Activated CD4-positive, alpha-beta memory T cell treated with anti-CD3 and anti-CD28 coated beads for 36 hours (primary cell): ENCODE data around the gene RIC8B. TPM values are rescaled to one million over a fixed set of nuclear protein-coding genes. Genes with fewer than 3 reads are reported as not detected.

ENCODE experiments used
- CTCF ChIA-PET: fragments of 350-600 bp; sonication (Branson Sonifier 250); formaldehyde crosslinking; loops from one replicate; lab custom pipeline; 2021; ENCODE audit warnings: antibody characterized with exemption, inconsistent platforms; lab: Charles Lee
- POLR2A ChIA-PET: fragments of 350-600 bp; sonication (Branson Sonifier 250); formaldehyde crosslinking; loops from one replicate; lab custom pipeline; 2021; ENCODE audit warnings: antibody characterized with exemption; lab: Charles Lee
- DNase-seq: peaks from one replicate; pipeline ENCODE4 v3.0.0-alpha.2; 2020
- H3K27ac Mint-ChIP-seq: one replicate; pipeline ENCODE4 v1.8.0; 2021; ENCODE audit warnings: mixed read lengths
- H3K27me3 Mint-ChIP-seq: one replicate; pipeline ENCODE4 v1.8.0; 2021; ENCODE audit warnings: mixed read lengths
- H3K36me3 Mint-ChIP-seq: one replicate; pipeline ENCODE4 v1.8.0; 2021; ENCODE audit warnings: mixed read lengths
- H3K4me1 Mint-ChIP-seq: one replicate; pipeline ENCODE4 v1.8.0; 2021; ENCODE audit warnings: low read depth, mixed read lengths
- H3K4me3 Mint-ChIP-seq: one replicate; pipeline ENCODE4 v1.8.0; 2021; ENCODE audit warnings: mild to moderate bottlenecking, mixed read lengths
- H3K9me3 Mint-ChIP-seq: one replicate; pipeline ENCODE4 v1.8.0; 2021; ENCODE audit warnings: mixed read lengths
- intact Hi-C: fragments of 100-400 bp; cut with micrococcal nuclease; formaldehyde crosslinking; loops from one replicate; pipeline ENCODE4 v1.15.1; 2023
- total RNA-seq, 2 experiments: library from RNA; stranded (reverse); gene quantifications; one replicate each; pipeline ENCODE4 v1.2.3, GENCODE V29; 2021

The RIC8B gene
- total RNA-seq, 2 experiments from 2014 or later = 9.7 to 9.9 TPM

DNA sequence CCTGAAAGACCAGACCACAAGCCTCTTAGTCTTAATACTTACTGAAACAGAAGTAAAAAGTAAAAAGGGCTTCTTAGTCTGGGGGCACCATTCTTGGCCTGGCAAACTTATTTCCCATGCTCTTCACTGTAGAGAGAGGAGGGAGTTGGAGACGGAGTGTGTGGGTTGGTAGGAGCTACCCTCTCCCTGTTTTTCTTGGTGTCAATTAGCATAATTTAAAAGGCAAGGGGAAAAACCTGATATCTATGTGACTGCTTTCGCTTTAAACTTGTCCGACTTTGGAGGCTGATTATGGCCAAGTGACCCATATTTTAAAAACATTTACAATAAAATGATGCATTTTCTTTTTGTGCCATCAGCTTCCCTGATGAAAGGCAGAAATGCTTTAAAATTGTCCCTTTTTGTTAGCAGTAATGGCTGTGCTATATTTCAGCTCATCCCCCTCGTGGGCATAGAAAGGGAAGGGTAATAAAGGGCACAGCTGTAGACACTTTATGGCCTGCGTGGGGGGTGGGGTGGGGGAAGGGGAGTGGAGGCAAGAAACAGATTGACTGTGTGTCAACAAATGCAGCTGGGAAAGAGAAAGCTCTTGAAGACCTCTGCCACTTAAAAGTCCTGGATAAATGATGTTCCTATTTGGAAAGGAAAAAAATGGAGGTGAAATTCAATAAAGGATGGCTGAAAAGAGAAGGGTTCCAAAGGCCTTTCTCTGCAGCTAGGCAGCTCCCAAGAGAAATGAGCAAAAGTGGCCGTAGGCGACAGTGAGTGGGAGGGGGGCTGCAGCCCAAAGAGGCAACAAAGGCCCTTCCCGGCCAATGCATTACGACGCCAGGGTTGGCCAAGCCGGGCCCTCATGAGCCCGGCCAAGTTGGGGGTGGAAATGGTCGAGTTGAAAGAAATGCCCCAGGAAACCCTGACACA, 123.8 kb downstream of the RIC8B start:
- Mint-ChIP-seq H3K4me3 (no peak overlapping the region), H3K27ac (no peak overlapping the region), H3K4me1 (peaks cover 2% of the 10 kb centered on the region), H3K36me3 (no peaks in the 10 kb centered on the region), H3K27me3 (peaks cover 12% of the 10 kb centered on the region), H3K9me3 (no peaks in the 10 kb centered on the region)
- intact Hi-C loops = no loop called here
- POLR2A ChIA-PET = no interaction called here
- CTCF ChIA-PET = interaction anchor here (1.7 kb wide), 1 partner anchor 21 kb away, joined by 5 read pairs; no protein-coding TSS in a partner anchor
- DNase-seq = no peak

DNA sequence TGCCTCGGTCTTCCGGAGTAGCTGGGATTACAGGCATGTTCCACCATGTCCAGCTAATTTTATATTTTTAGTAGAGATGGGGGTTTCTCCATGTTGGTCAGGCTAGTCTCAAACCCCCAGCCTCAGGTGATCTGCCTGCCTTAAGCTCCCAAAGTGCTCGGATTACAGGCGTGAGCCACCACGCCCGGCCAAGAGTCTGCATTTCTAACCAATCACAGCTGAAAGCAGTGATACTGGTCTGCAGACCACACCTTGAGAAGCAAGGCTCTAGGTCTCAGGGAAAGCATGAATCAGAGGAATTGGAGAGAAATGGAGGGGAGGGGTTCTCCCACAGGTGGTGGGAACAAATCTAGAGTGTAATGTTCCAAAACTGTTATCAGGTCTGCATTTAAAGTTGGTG, 126.1 kb downstream of the RIC8B start:
- ChIA-PET CTCF (no interaction called here), POLR2A (no interaction called here)
- Mint-ChIP-seq H3K36me3 (no peaks in the 10 kb centered on the region), H3K27ac (no peak overlapping the region), H3K4me3 (no peak overlapping the region), H3K4me1 (peaks cover 2% of the 10 kb centered on the region), H3K27me3 (peaks cover 14% of the 10 kb centered on the region), H3K9me3 (no peaks in the 10 kb centered on the region)
- no peak for DNase-seq
- intact Hi-C loops = loop anchor here (5.0 kb wide), 1 partner anchor 78 kb away; no protein-coding TSS in a partner anchor

DNA sequence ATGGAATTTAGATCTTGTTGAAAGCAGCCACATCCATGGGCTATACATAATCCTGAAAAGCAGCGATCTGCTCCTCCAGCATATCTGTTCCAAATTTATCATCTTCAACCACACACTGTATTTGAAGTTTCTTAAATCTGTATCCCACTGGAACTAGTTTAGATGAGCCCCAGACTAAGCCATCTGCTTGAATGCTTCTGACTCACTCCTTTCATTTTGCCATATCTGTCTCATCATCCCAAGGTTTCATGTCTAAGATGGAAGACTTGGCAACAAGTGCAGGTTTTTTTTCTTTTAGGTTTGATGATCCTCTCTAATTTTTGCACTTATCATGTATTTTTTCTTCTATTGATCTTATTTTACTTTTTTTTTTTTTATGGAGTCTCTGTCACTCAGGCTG, 126.8 kb downstream of the RIC8B start:
- CTCF ChIA-PET = no interaction called here
- H3K36me3 Mint-ChIP-seq = no peaks in the 10 kb centered on the region

DNA sequence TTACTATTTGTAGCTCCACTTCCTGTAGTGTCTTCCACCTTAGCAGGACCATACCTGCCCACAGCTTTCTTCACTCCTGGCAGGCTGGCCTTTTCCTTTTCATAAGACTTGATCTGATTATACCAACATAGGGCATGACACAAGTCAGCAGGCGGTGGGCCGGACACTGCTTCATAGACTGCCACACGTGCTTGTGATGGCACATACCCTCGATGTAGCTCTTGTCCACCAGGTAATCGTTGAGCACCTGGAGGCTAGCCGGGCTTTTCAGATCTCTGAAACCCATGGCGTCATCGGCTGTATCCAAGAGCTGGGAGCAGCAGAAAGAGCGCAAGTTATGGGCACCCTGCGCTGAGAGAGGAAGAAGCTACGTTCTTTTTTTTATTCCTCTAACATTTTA, 127.6 kb downstream of the RIC8B start:
- DNase-seq = no peak

More for the DNA sequence above, 126.8 kb downstream of the RIC8B start:
- Mint-ChIP-seq H3K4me3 (no peak overlapping the region), H3K27ac (no peak overlapping the region), H3K9me3 (no peaks in the 10 kb centered on the region), H3K4me1 (no peaks in the 10 kb centered on the region), H3K27me3 (peaks cover 14% of the 10 kb centered on the region)
- intact Hi-C loops = loop anchor here (5.0 kb wide), 1 partner anchor 79 kb away; no protein-coding TSS in a partner anchor
- POLR2A ChIA-PET = no interaction called here
- DNase-seq = no peak

DNA sequence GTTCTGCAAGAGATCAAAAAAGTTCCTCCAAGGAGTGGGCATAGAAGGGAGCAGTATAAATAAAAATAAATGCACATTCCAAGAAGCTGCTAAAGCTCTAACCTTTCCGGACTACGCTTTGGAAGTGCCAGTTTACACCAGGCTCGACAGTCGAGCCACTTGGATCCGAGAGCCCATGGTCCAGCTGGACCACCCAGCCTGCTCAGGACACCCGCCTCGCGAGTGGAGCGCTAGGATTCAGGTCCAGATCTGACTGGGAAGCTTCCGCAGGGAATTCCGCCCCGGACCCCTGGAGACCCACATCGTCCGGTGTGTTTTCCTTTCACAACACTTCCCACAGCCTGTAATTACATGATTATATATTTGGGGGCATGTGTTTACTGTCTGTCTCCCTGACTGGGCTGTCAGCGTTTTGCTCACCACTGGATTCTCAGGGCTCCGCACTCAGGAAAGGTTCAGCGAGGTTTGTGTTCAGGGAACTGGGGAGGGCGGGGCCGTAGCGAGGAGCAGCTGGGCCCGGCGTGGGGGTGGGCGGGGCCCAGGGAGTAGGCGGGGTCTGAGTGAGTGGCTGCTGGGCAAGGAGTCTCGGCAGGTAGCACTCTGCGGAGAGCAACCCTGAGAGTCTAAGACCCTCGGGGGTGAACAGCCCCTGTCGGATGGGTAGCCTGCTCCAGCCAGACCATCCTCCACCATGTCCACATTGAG, 128.9 kb downstream of the RIC8B start:
- peak; percentile 88 for DNase-seq
- Mint-ChIP-seq H3K4me1 (no peaks in the 10 kb centered on the region), H3K36me3 (no peaks in the 10 kb centered on the region), H3K27ac (no peak overlapping the region), H3K4me3 (peak overlapping the region; percentile 53), H3K27me3 (peaks cover 19% of the 10 kb centered on the region), H3K9me3 (no peaks in the 10 kb centered on the region)
- CTCF ChIA-PET = interaction anchor here (1.0 to 2.5 kb wide), 2 partner anchors 16 to 417 kb away, joined by 3 to 15 read pairs; no protein-coding TSS in a partner anchor
- POLR2A ChIA-PET = no interaction called here
- intact Hi-C loops = loop anchor here (5.0 kb wide), 1 partner anchor 81 kb away; no protein-coding TSS in a partner anchor

More for the DNA sequence above, 127.6 kb downstream of the RIC8B start:
- Mint-ChIP-seq H3K4me3 (no peak overlapping the region), H3K36me3 (no peaks in the 10 kb centered on the region), H3K9me3 (no peaks in the 10 kb centered on the region), H3K4me1 (no peaks in the 10 kb centered on the region), H3K27me3 (peaks cover 19% of the 10 kb centered on the region), H3K27ac (no peak overlapping the region)
- CTCF ChIA-PET = no interaction called here
- intact Hi-C loops = loop anchor here (5.0 kb wide), 1 partner anchor 80 kb away; no protein-coding TSS in a partner anchor
- POLR2A ChIA-PET = no interaction called here

DNA sequence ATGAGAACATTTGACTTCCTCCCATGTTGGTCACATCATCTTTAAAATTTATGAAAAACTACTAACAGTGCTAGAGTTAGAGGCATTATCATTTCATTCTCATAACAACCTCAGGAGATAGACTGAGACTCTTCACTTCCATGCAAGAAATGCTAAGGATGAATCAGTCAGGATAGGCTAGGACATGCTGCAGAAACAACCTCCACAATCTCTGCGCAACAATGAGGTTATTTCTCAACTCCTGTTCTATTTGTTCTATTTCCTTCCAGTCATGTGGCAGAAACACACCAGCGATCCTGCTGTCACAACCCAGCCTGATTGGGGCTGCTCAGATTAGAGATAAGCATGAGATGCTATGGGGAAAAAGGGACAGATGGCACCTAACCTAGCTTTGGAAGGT, 132.2 kb downstream of the RIC8B start:
- Mint-ChIP-seq H3K4me1 (peaks cover 11% of the 10 kb centered on the region), H3K27ac (no peak overlapping the region), H3K27me3 (peaks cover 19% of the 10 kb centered on the region), H3K9me3 (no peaks in the 10 kb centered on the region), H3K36me3 (no peaks in the 10 kb centered on the region), H3K4me3 (no peak overlapping the region)
- ChIA-PET POLR2A (no interaction called here), CTCF (interaction anchor here (0.6 to 1.3 kb wide), 2 partner anchors 13 to 20 kb away, joined by 3 to 4 read pairs; no protein-coding TSS in a partner anchor)
- DNase-seq = no peak
- intact Hi-C loops = no loop called here

DNA sequence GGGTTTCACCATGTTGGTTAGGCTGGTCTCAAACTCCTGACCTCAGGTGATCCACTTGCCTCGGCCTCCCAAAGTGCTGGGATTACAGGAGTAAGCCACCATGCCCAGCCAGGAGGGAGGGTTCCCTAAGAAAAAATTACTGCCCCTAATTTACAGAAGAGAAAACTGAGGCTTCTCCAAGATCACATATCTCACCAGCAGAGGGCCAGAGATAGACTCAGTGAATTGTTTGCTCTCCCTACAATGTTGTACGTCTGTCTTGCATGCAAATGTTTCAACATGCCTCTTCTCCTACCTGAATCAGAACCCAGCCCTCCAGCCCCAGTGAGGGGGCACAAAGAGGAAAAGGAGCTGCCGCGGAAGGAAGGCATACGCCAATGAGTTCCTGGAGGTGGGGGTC, 132.9 kb downstream of the RIC8B start:
- no peaks in the 10 kb centered on the region for H3K9me3 Mint-ChIP-seq
- peaks cover 15% of the 10 kb centered on the region for H3K27me3 Mint-ChIP-seq
- H3K36me3 Mint-ChIP-seq = no peaks in the 10 kb centered on the region
- CTCF ChIA-PET = interaction anchor here (1.1 kb wide), 1 partner anchor 13 kb away, joined by 3 read pairs; no protein-coding TSS in a partner anchor
- POLR2A ChIA-PET = no interaction called here
- no peak overlapping the region for H3K4me3 Mint-ChIP-seq
- no peak for DNase-seq
- peaks cover 11% of the 10 kb centered on the region for H3K4me1 Mint-ChIP-seq
- H3K27ac Mint-ChIP-seq = no peak overlapping the region
- intact Hi-C loops = no loop called here

DNA sequence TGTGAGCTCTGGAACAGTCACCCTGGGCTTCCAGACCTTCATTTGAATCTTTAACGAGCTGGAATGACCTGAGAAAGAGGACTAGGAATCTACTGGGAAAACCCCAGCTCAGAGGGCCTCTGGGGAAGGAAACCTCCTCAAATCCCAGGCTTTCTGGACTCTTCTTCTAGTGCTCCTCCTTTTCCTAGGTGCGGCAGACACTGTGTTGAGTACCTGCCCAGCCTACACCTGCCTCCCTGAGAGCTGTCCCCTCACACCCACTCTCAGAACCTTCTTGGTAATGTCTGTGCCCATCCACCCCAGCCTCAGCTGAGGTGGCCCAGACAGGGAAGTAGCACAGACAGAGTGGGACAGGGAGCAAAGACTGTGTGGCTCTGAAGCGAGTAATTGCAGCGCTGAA, 133.4 kb downstream of the RIC8B start:
- Mint-ChIP-seq H3K27ac (no peak overlapping the region), H3K4me3 (no peak overlapping the region), H3K4me1 (peaks cover 11% of the 10 kb centered on the region), H3K27me3 (peaks cover 11% of the 10 kb centered on the region), H3K36me3 (no peaks in the 10 kb centered on the region), H3K9me3 (no peaks in the 10 kb centered on the region)
- POLR2A ChIA-PET = no interaction called here
- no peak for DNase-seq
- CTCF ChIA-PET = interaction anchor here (1.1 kb wide), 1 partner anchor 13 kb away, joined by 3 read pairs; no protein-coding TSS in a partner anchor
- intact Hi-C loops = no loop called here

DNA sequence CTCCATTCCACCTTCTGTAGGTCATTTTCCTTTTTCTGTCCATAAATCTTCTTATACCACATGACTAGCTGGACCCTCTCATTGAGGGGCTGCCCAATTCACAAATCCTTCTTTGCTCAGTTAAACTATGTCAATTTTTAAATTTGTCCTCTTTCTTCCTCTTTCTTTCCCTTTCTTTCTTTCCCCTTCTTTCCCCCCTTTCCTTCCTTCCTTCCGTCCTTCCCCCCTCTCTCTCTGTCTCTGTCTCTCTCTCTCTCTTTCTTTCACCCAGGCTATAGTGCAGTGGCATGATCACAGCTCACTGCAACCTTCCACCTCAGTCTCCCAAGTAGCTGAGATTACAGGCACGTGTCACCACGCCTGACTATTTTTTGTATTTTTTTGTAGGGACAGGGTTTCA, 134.1 kb downstream of the RIC8B start:
- H3K27ac Mint-ChIP-seq = no peak overlapping the region
- no peaks in the 10 kb centered on the region for H3K9me3 Mint-ChIP-seq
- intact Hi-C loops = no loop called here
- ChIA-PET POLR2A (no interaction called here), CTCF (no interaction called here)
- no peak for DNase-seq
- peaks cover 7% of the 10 kb centered on the region for H3K27me3 Mint-ChIP-seq
- H3K4me3 Mint-ChIP-seq = no peak overlapping the region
- H3K4me1 Mint-ChIP-seq = peaks cover 11% of the 10 kb centered on the region
- H3K36me3 Mint-ChIP-seq = no peaks in the 10 kb centered on the region

DNA sequence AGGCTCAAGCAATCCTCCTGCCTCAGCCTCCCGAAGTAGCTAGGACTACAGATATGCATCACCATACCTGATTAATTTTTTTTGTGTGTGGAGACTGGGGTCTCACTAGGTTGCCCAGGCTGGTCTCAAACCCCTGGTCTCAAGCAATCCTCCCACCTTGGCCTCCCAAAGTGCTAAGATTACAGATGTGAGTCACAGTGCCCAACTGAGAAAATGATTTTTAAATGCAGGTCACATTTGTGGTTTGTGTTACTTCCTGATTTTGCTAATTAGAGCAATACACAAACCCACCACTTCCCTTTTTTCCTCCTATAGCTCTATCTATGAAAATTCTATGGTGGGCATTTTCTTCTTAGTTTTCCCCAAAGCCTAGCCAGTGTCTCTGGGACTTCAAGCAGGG, 135.7 kb downstream of the RIC8B start:
- CTCF ChIA-PET = interaction anchor here (0.7 to 1.5 kb wide), 3 partner anchors 9 to 461 kb away, joined by 3 to 5 read pairs (median 3); no protein-coding TSS in a partner anchor
- Mint-ChIP-seq H3K4me1 (peaks cover 18% of the 10 kb centered on the region), H3K27me3 (peaks cover 4% of the 10 kb centered on the region), H3K27ac (no peak overlapping the region), H3K9me3 (no peaks in the 10 kb centered on the region), H3K36me3 (no peaks in the 10 kb centered on the region), H3K4me3 (no peak overlapping the region)
- DNase-seq = no peak
- intact Hi-C loops = loop anchor here (10.0 kb wide), 3 partner anchors 325 to 685 kb away; partner anchors contain the start of genes POLR3B and RFX4
- POLR2A ChIA-PET = no interaction called here

DNA sequence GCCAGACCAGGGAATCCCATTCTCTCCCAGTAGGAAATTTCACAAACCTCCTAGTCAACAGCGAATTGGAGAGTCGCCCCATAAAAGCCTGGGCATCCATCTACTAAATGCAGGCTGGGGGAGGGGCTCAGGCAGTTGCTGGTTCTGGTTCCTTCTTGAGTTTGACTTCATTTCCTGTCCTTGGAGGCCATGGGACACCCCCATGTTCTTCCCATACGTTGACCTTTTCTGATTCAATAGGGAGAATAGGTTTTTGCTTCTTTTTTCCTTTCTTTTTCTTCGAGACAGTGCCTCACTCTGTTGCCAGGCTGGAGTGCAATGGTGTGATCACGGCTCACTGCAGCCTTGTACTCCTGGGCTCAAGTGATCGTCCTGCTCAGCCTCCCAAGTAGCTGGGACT, 137.1 kb downstream of the RIC8B start:
- no peak overlapping the region for H3K4me3 Mint-ChIP-seq
- intact Hi-C loops = loop anchor here (10.0 kb wide), 3 partner anchors 327 to 687 kb away; partner anchors contain the start of genes POLR3B and RFX4
- no peaks in the 10 kb centered on the region for H3K36me3 Mint-ChIP-seq
- peaks cover 4% of the 10 kb centered on the region for H3K27me3 Mint-ChIP-seq
- ChIA-PET CTCF (no interaction called here), POLR2A (no interaction called here)
- H3K27ac Mint-ChIP-seq = no peak overlapping the region
- H3K4me1 Mint-ChIP-seq = peaks cover 25% of the 10 kb centered on the region
- DNase-seq = no peak
- H3K9me3 Mint-ChIP-seq = no peaks in the 10 kb centered on the region
